GM18907 (cell line): ENCODE measurements around the gene SLC9A1.

Experiments
- ATAC-seq: cut with Tn5 transposase; IDR thresholded peaks from one replicate; pipeline ENCODE4 v1.9.1; 2021; ENCODE audit warnings: mild to moderate bottlenecking, moderate library complexity; ENCODE audit not compliant: unreplicated experiment

SLC9A1 gene

DNA sequence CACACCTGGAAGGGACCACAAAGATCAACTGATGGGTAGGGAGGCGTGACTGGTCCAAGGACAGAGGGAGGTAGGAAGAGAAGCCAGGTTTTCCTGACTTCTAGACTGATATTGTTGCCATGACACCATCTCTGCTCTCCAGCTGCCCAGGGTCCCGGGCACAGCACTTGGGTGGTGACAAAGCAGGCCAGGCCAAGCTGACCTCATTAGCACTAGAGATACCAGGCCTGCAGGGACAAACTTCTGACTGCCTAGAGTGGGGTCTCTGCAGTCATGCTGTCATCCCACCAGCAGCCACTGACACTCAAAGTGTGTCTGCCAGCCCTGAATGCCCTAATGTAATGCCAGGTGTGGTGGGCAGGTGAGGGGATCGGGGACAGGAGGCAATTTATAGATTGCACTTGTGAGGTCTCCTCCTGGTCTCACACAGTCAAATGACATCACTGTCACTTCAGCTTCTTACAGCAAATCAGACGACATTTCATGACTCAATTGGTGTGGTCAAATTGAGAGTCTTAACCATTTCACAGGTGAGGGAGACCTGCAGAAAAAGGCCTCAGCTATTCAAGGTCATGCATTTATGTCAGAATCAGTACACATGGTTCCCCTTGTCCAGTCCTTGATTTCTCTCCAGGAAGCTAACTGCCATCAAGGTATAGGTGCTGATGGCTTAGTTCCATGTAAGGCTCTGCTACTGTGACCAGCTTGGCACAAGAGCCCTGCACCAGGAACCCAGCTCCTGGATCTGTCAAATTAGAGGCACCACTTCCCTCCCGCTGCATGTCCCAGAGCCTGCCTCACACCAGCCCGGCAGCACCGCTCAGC is 2.7 kb downstream of the SLC9A1 start:
- ATAC-seq = no peak

DNA sequence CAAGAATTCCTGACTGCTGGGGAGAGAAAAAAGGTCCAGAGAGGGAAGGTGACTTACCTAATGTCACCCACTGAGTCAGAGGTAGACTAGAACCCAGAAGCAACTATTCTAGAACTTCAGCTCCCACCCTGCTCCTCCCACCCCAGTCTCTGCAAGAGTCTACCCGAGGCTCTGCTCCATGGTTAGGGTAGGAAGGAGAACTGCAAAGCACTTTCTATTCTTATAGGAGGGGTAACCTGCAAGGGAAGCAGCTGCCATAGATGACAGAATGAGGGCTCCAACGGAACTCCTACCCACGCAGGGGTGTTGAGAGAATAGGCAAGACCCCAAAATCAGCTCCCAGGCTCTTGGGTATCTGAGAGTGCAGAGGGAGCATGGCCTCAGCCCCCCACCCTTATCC is 4.3 kb downstream of the SLC9A1 start:
- ATAC-seq = no peak

DNA sequence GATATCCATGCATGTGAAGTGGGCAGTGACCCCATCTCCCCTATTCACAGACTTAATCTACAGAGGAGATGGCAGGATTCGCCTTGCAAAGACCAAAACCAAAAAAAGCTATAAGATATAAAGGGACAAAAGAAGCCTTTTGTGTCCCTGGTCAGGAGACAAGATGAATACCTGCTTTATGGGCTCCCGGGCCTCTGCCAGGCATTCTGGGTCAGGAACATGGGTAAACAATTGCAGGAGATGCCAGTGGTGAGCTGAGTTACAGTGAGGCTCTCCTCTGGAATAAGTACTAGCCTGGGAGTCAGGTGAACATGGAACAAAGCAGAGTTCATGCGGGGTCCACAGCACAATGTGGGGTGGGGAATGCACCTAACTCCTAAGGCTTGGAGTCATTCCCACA is 4.7 kb downstream of the SLC9A1 start:
- no peak for ATAC-seq

DNA sequence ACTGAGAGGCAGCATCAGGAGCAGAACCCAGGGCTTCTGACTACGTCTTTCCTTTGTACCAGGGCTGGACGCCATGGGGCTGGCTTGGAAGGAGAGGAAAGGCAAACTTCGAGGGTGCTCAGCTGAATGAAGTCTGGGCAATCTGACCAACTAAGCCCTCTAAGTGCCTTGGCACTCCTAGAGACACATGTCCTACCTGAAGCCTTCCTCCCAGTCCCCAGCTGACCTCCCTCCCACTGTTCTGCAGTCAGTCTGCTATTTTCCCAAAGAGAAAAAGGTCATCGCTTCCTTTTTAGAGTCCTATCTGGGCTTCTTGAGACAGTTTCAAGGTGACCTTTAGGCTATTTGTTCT is 5.2 kb downstream of the SLC9A1 start:
- no peak for ATAC-seq

DNA sequence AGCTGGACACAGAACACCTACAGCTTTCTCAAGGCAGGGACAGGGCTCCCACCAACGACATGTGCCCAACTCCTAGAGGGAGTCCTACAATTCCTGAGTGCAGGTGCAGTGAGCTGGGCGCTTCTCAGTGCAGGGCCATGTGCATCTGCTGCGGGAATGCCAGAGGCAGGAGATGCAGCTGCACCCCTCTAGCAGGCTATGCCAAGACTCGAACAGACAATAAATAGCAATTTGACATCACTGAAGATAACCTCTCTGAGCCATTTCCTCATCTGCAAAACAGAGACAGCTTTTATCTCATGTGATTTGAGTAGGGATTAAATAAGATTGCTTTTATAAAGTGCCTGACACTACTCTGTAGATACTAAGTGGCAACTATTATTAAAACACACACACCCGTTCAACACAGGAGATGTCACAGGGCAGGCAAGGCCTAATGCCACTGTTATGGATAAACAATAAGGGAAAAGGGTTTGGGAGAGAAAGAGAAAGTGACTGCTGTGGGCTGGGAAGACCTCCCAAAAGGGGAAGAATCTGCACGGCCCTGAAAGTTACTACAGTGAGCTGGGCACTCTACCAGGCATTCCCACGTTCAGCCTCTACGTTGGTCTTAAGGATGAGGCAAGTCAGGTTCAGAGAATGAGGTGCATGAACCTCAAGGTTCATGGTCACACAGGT is 5.7 kb downstream of the SLC9A1 start:
- ATAC-seq = no peak

DNA sequence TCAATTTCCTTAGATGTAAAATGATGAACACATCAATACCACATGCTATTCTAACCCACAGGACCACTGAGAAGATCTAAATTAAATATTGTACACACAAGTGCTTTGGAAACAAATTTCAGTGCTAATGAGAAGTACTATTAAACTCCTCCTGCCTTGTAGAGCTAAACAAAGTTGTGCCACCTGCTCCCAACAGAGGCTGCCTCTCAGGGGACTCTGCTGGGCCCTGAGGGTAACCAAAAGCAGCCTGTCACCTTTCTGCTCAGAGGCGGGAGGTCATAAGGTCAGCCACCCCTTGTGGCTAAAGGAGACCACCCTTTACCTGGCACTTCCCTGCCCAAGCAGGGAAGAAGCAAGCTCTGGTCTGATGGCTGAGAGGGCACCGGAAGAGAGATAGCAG is 6.3 kb downstream of the SLC9A1 start:
- no peak for ATAC-seq

GRCh38 chr1:27147842-27148518 is 6.9 kb downstream of the SLC9A1 start:
- ATAC-seq = no peak

DNA sequence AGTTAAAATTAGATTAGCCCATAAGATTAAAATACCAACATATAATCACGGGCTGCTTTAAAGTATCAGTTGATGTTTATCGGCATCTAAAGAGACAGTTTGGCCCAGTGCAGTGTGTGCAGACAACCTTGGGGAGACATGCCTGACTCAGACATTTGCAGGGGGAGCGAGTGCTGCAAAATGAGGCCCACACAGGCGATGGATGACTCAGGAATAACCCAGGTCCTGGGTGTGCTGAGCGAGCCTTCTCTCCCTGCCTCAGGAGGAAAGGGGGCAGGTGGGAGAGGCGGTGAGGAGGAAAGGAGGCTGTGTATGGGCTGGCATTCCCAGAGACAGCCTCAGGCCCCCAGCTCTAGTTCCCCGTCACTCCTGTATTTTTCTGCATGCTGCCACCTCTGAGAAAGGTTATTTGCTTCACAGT is 9.0 kb downstream of the SLC9A1 start:
- ATAC-seq = no peak

DNA sequence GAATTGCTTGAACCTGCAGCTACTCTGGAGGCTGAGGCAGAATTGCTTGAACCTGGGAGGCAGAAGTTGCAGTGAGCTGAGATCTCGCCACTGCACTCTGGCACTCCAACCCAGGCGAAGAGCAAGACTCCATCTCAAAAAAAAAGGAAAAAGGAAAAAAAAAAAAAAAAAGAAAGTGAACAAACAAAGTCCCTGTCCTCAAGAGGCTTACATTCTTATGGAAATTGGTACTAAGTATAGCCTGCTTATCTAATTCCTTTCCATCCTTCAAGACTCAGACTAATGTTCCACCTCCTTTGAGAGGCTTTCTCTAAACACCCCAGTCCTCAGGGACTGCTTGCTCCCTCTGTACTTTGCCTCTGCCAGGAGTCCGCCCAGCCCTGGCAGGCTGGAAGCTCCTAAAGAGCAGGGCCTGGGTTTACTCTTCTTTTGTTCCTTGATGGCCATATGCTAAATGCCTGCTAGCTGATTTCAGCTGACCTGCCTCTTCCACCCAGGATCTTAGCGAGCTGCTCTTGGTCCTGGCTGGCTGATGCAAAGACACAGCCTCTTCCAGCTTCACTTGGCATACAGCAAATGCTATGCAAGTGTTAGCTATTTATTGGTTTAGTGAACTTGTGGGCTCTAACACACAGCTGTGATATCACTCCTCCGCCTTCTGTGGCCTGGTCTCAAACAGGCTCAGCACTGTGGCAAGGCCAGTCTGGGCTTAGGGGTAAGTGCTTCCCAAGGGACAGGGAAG is 9.8 kb downstream of the SLC9A1 start:
- no peak for ATAC-seq

DNA sequence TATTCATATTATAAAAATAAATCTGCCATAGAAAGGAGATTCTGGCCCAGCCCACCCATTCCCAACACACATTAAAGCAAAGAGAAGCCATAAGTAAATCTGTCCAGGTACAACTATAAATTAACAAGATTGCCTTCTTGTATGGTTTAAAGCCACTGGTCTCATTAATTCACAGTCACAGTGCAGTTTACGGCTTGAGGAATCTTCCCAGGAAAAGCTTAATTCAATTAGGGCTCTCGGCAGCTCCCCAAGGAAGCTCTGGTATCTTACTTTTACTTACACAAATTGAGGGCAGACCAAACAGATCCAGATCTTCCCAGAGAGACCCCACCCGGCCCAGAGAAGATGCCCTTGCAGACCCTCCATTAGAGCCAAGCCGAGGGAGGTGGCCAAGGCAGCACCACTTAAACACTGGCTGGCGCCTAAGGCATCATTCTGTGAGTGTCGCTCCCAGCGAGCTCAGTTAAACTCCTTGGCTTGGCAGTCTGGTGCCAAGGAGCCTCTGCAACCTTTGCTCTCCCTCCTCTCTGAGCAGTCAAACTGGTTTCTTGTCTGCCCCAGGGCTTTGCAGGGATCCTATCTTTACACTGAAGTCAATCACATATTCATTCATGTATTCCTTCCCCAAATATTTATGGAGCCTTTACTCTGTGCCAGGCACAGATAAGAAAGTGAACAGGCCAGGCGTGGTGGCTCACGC is 10.7 kb downstream of the SLC9A1 start:
- ATAC-seq = no peak

DNA sequence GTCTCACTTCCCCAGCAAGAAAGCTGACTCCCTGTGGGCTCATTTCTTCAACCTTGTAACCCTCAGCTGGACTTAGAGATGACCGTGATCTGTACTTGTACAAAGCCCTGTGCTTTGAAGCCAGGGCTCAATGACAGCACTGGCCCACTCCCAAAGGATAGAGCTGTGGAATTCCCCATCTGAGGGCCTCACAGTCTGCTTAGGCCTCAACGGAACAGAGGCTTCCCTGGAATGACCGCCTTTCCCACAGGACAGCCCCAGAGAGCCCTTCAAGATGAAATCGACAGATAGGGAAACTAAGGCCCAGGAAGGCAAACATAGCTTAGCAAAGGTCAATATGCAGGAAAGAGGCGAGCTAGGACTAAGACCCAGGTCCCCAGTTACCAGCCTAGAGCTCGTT is 11.5 kb downstream of the SLC9A1 start:
- no peak for ATAC-seq

DNA sequence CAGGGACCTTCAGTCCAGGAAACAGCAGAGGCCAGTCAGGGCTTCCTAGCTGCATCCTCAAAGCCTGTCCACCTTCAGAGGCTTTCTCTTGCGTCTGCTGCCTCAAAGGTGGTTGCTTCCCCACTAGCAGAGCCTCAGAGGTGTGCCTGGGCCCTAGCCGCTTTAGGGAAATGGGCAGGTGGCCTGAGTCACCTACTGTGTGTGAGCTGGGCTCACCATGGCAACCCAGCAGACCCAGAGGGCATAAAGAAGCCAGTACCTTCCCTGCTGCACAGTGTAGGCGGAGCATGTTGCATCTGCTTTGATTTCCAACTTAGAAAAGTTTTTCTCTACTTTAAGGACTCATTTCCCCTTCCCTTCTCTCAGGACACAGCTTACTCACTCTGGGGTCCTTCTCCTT is 12.5 kb downstream of the SLC9A1 start:
- no peak for ATAC-seq

DNA sequence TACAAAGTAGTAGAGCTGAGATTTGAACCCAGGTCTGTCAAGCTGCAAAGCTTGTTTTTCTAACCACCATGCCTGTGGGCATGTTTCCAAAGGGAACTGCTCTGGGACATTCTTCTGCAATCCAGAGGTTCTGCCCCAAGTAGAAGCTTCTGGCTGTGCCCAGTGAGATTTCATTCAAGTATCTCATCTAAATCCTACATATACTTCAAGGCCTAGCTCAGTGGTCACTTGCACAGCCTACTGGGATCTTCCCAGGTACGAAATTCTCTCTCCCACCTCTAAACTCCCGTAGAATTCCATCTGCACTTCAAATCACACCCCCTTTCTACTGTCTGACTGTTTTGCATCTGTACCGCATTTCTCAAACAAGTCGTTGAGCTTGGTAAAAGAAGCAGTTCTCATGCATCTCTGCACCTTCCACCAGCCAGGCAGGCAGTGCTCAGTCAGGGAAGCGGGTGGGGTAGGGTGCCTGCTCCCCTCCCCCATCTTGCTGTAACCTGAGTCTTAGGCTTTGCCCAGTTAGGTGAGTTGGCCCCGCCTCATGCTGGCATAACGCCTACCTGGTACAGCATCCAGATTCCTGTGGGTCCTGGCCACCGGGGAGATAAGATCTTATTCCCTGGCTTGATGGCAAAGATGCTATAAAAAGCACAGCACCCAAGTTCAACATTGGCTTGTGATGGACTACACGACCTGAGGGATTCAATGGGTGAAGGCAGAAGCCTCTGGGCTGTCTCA is 13.5 kb downstream of the SLC9A1 start:
- no peak for ATAC-seq

DNA sequence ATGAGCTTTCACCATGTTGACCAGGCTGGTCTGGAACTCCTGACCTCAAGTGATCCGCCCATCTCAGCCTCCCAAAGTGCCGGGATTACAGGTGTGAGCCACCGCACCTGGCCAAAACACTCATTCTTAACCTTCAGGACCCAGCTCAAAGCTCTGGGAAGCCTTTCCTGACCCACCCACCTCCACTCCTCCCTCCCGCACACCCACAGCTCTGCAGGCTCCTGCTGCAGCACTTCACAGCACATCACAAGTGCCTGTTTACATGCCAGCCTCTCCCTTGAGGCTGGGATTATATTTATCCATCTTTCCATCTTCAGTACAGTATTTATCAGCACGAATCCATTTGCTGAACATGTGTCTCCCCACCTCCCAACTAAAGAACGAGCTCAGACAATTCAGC is 14.9 kb downstream of the SLC9A1 start:
- ATAC-seq = no peak

DNA sequence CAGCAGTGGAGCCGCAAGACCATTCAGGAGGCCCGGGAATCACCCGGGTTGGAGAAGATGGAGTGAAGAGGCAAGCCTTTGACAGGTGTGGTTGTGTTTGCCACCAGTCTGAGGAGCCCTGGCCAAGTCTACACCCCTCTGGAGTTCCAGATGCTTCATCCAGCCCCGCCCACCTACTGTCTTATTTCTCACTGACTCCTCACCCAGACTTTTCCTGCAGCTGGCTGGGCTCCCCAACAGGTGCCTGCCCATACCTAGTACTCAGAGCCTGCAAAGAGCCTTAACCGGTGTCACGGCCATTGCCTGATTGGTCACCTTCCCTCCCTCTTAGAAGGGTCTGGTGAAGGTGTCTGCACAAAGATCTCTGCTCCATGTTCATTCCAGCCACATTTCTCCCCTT is 16.0 kb downstream of the SLC9A1 start:
- ATAC-seq = no peak

- ATAC-seq = no peak
Measured at GRCh38 chr1:27138368-27138767, 16.6 kb downstream of the SLC9A1 start.

DNA sequence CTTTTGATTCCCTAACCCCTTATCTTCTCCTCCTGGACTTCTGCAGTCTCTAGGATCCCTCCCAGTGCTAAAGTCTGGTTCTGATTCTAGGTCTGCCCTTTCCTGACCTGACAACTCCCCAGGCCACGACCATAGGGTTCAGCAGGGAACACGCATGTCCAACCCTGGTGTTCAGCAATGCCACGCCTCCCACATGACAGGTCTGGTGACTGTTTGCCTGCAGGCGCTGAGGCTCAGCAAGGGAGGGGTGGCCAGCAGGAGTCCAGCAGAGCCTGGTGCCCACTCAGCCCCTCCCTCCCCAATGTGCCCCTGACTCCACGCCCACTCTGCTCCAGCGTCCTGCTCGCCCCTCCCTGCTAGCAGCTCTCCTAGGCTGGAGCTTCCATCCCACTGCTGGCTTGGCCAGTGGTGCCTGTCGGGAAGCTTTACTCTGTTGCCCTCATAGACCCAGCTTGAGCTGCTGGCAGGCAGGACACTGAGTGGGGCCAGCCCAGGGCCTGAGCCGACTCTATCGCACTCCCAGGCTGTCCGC is 17.3 kb downstream of the SLC9A1 start:
- no peak for ATAC-seq

GRCh38 chr1:27136998-27137542 is 17.9 kb downstream of the SLC9A1 start:
- ATAC-seq = no peak

- no peak for ATAC-seq
Measured at GRCh38 chr1:27136236-27136551, 18.7 kb downstream of the SLC9A1 start.
